Activated CD8-positive, alpha-beta memory T cell treated with anti-CD3 and anti-CD28 coated beads, Interleukin-2, amount 50 U/mL, for 4 hours (primary cell): ENCODE measurements around the gene CRB1.

Source experiments
- DNase-seq: peaks from one replicate; pipeline ENCODE4 v3.0.0-alpha.2; 2020

CRB1 gene

GRCh38 chr1:197304638-197305200 lies 36.7 kb downstream of the CRB1 start:
- no peak for DNase-seq

- DNase-seq = no peak
Measured at GRCh38 chr1:197305925-197306324, 37.9 kb downstream of the CRB1 start.

DNA sequence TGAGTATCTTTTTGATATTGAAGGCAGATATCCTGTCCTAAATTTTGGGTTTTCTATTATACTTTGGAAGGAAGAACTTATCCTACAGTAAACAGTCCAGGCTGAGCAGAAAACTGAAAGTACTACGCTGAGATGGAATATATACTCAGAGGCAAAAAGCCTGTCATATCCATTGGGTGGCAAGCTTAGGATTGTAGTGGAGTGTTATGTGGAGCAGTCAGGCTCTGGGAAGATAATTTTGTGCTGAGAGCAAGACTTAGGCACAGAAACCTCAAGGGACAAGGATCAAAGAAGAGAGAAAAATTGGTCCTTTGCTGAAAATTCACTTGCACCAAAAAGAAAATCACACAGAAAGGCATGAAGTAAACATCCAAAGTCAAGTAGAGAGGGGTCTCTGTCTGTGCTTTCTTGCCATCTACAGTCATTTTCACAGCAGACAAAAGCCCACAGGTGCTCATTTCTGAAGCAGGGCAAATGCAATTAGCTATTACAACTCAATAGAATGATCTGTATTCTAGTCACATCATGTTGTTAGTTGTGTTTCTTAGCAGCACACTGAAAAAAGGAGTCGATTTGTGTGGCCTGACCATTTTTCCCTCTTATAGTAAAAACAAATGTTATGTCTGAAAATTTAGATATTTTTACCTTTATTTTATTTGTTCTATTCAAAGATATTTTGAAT lies 38.5 kb downstream of the CRB1 start:
- DNase-seq = no peak

DNA sequence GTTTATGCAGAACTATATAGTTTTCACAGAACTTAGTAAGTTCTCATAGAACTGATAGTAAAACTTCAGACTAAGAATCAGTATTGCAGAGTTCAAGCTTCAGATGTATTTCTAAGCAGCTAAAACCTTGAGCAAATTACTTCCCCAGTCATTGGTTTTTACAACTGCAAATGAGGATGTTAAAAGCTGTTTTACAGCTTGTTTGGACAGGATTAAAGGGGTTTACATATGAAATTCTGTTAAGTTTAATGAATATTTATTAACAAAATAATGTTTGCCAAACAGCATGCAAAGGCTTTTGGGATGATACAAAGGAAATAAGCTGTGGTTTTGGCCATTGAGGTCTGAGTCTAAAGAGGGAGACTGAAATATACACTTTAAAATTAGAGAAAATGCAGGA lies 39.1 kb downstream of the CRB1 start:
- no peak for DNase-seq

DNA sequence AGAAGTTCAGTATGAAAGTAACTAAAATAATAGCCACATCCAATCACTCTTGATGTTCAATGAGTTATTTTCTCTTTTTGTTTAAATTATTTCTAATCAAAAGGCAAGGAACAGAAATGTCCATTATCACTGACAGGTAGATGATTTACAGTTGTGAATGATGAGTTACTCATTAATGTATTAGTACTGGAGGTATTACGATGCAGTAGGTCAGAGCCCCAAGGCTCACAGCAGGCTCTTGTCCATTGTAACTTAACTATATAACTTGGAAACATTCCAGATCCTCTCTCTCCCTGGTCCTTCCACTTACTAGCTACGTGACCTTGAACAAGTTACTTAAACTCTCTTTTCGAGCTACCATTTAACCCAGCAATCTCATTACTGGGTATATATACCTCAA lies 39.5 kb downstream of the CRB1 start:
- no peak for DNase-seq

DNA sequence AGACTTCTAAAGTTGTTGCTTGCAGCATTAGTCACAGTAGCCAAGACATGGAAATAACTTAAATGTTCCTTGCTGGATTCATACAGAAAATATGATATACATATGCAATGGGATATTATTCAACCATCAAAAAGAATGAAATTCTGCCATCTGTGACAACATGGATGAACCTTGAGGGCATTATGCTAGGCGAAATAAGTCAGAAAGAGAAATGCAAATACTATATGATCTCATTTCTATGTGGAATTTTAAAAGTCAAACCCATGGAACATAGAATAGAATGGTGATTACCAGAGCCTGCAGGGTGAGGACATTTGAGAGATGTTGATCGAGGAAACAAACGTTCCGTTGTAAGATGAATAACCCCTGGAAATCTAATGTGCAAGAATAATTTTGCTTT lies 43.0 kb downstream of the CRB1 start:
- DNase-seq = no peak

GRCh38 chr1:197312163-197312562 lies 44.1 kb downstream of the CRB1 start:
- DNase-seq = no peak

- DNase-seq = no peak
Measured at GRCh38 chr1:197313713-197314112, 45.7 kb downstream of the CRB1 start.

DNA sequence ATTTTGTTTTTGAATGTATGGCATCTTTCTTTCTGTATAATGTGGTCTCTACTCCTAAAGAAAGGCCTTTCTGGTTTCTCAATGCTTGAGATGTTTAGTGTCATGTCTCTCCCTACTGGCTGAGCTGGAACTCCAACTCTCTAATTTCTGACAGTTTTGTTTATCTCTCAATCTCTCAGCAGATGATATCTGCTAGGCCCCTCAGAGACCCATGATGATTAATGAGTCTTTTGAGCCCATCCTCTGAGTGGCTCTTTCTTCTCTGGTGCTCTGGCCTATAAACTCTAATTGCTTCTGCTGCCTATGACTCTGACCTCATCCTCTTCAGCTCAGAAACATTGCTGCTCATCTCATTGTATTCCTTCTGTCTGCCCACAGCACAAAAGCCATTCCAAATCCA lies 46.6 kb downstream of the CRB1 start:
- DNase-seq = no peak

- no peak for DNase-seq
Measured at GRCh38 chr1:197319631-197320030, 51.6 kb downstream of the CRB1 start.

GRCh38 chr1:197320991-197321531 lies 53.0 kb downstream of the CRB1 start:
- no peak for DNase-seq

DNA sequence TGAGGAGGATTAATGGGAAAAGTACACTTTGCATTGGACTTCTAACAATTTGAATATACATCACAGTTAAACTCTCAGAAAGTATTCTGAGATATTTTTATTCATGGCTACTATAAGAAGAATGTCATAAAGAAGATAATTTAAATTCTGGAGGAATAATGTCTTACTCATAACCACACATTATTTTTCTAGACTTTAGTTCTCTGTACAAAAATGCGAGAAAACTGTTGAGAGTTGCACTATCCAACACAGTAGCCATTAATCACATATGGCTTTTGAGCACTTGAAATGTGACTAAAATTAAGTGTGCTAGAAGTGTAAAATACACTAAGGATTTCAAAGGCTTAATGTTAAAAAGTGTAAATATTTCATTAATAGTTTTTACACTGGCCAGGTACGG lies 53.8 kb downstream of the CRB1 start:
- no peak for DNase-seq

DNA sequence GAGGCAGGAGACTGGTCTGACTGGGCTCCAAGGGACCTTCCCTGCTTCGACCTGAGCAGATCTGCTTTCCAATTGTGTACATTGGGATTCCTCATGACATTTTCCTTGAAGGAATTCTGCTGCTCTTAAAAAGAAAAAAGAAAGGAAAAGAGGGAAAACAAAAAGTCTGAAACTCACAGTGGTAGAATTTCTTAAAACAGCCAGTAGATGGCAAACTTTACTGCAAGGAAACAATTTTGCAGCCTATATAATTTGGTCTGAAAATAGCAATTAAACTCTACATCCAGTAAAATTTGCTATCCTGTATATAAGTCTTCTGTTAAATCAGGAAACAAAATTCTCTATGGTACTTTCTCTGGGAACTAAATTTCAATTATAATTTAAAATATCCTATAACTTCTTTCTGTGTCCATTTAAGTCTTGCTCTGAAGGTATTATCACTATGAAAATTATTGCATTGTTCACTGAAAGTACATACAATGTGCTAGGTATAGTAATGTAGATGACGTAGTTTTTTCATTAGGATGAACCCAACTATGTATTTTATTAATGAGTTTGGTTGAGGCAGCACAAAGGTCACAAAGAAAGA lies 59.8 kb downstream of the CRB1 start:
- DNase-seq = no peak

DNA sequence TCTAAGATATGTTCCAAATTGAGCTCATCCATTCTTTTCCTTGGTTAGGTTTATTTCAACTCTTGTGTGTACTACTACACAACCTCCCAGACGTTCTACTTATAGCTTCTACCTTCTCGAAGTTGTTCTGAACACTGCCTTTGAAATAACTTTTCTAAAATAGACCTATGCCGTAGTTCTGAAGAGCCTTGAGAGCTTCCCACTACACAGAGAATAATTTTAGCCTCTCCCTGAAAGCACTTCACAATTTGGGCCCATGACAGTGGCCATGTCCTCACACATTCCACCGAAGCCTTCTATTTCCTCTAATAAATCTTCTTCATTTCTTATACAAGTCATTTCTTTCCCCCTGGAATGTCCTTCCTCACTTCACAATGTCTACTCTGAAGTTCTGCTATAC lies 62.2 kb downstream of the CRB1 start:
- DNase-seq = no peak

DNA sequence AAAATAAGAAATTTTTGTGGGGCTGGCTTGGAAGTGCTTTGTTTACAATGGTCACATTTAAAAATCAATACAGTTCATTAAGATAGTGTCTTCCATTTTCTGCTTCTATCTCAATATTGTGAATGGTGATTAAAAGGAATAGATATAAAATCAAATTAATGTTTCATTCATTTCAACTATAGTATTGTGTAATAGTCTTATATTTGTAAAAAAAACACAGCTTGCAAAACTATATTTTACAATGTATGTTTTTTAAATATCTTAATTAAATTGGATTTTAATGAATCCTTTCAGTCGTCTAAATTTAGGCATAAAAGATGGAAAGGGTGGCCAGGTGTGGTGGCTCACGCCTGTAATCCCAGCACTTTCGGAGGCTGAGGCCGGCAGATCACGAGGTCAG lies 63.5 kb downstream of the CRB1 start:
- no peak for DNase-seq

DNA sequence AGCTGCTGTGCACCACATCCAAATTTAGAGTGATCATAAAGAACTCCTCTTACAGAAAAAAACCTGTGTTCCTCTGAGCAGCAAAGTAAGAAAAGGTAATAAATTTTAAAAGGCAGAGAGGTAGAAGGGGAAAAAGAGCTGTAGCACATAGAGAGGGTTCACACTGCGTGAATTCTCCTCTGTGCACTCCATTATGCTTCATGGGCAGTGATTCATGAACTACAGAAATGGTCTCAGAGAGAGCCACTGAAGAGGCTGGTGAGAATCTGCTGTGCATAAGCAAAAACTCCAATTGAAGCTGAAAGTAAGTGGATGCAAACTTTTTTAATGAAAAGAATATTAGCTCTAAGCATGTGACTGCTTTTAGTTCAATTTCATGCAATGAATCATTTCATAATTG lies 65.0 kb downstream of the CRB1 start:
- no peak for DNase-seq

- DNase-seq = no peak
Measured at GRCh38 chr1:197336571-197336970, 68.5 kb downstream of the CRB1 start.

- no peak for DNase-seq
Measured at GRCh38 chr1:197339106-197340060, 71.3 kb downstream of the CRB1 start.

- DNase-seq = no peak
Measured at GRCh38 chr1:197341626-197342025, 73.6 kb downstream of the CRB1 start.

DNA sequence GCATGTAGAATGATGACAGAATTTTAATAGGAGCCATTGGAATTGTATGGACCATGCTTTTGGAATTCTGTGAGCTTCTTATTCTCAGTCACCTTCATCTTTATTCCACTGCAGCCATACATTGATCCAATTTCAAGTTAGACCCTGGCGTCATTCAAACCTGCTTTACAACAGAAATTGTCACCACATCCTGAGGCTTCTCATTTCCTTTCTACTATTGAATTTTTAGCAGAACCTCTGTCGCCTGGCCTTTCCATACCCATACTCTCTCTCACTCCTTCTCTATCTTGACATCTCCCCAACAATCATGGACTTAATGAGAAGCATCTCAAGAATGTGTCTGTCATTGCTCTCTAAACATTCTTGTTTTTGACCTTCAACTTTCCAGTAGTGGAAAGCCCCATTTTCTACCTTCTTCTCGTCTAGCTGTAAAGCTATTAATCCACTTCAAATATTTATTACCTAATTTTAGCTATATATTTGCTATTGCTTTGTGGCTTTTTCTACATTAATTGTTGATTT lies 74.1 kb downstream of the CRB1 start:
- DNase-seq = no peak

GRCh38 chr1:197342669-197343068 lies 74.6 kb downstream of the CRB1 start:
- no peak for DNase-seq

DNA sequence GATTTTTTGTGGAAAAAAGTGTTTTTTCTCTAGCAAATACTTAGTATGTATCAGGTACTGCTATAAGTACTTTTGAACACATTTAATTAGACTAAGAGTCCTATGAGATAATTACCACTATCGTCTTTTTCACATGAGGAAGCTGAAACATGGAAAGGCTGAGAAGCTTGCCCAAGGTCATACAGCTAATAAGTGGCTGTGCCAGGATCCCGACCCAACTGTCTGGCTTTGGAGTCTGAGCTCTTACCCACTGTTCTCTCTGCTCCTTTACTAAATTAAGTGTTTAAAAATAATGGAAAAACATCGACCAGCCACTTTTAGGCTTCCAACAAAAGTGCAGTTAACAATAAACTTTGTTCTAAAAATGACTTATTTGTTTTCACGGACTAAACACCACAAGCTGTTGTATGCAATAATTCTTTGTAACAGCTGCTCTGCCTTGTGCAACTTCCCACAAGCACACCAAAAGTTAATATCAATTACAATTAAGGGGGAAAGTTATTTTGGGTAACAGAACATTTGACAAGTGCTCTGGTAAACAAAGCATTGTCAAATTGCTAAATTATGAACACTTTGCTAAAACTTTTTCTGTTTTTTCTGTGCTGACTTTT lies 75.7 kb downstream of the CRB1 start:
- no peak for DNase-seq
